NCI-H1436 (cell line): Measurements from ENCODE around the gene ENDOD1.

ENCODE experiments used
- DNase-seq: peaks from one replicate; lab custom pipeline; 2025; lab: John Stamatoyannopoulos, UW

ENDOD1 gene

DNA sequence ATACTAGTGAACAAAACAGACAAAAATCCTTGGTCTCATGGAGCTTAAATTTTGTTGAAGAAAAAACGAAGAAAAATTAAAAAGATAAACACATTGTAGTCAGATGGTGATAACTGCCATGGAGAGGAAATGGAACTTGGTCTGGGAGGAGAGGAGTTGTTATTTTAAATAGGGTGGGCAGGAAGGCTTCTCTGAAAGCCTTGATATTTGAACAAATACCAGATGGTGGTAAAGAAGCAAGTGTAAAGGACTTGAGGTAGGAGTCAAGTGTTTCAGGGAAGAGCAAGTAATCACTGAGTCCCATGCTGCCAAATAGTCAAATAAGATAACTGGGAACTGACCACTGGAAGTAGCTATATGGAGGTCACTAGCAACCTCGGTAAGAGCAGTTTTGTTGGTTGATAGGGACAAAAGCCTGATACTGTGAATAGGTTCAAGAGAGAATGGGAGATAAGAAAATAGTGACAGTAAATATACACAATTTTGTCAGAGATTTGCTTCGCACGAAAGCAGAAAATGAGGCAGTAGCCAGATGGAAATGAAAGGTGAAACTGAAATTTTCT is 86.3 kb downstream of the ENDOD1 start:
- DNase-seq, result no peak
